GM18520 (cell line): ENCODE data around the gene ATF4.
A peak's percentile ranks its signal among the peaks of the same experiment; 100 is the strongest.
"Not testable (repeated sequence)": the region's sequence is repeated elsewhere in the genome, so short reads cannot be mapped to it uniquely, and the experiment has no call there.

Source experiments
- ATAC-seq: cut with Tn5 transposase; IDR thresholded peaks from one replicate; pipeline ENCODE4 v1.9.1; 2021; ENCODE audit not compliant: unreplicated experiment

The ATF4 gene

GRCh38 chr22:39489094-39490068, 31.0 kb upstream of the ATF4 start:
- no peak for ATAC-seq

- ATAC-seq: no peak
Measured at GRCh38 chr22:39490135-39490798, 30.1 kb upstream of the ATF4 start.

- ATAC-seq: no peak
Measured at GRCh38 chr22:39490966-39491680, 29.2 kb upstream of the ATF4 start.

- no peak for ATAC-seq
Measured at GRCh38 chr22:39491696-39492095, 28.7 kb upstream of the ATF4 start.

- ATAC-seq: no peak
Measured at GRCh38 chr22:39492186-39492585, 28.2 kb upstream of the ATF4 start.

- no peak for ATAC-seq
Measured at GRCh38 chr22:39493759-39494158, 26.6 kb upstream of the ATF4 start.

- ATAC-seq: no peak
Measured at GRCh38 chr22:39494471-39495120, 25.8 kb upstream of the ATF4 start.

- ATAC-seq: no peak
Measured at GRCh38 chr22:39496131-39496838, 24.1 kb upstream of the ATF4 start.

GRCh38 chr22:39497429-39497828, 22.9 kb upstream of the ATF4 start:
- no peak for ATAC-seq

GRCh38 chr22:39498368-39498767, 22.0 kb upstream of the ATF4 start:
- no peak for ATAC-seq

- no peak for ATAC-seq
Measured at GRCh38 chr22:39498802-39499201, 21.6 kb upstream of the ATF4 start.

GRCh38 chr22:39500101-39500500, 20.3 kb upstream of the ATF4 start:
- no peak for ATAC-seq

- ATAC-seq: no peak
Measured at GRCh38 chr22:39501644-39502108, 18.7 kb upstream of the ATF4 start.

- peak; percentile 69 for ATAC-seq
Measured at GRCh38 chr22:39502109-39502788, 18.1 kb upstream of the ATF4 start, which contains the start of gene MIEF1. Gene MIEF1, plus strand, starts transcription at chr22:39502290. Its CDS starts 9,005 bp downstream, at chr22:39511295.

- ATAC-seq: no peak
Measured at GRCh38 chr22:39502789-39503409, 17.5 kb upstream of the ATF4 start.

GRCh38 chr22:39503630-39504029, 16.7 kb upstream of the ATF4 start:
- ATAC-seq: no peak

- ATAC-seq: no peak
Measured at GRCh38 chr22:39504071-39504470, 16.3 kb upstream of the ATF4 start.

- not testable (repeated sequence) for ATAC-seq
Measured at GRCh38 chr22:39507021-39507420, 13.3 kb upstream of the ATF4 start.

- ATAC-seq: no peak
Measured at GRCh38 chr22:39508393-39508792, 12.0 kb upstream of the ATF4 start.
